NCI-H128 (cell line): Measurements from ENCODE around the gene VCPKMT.

Experiments
- DNase-seq: peaks from one replicate; lab custom pipeline; 2025; ENCODE audit not compliant: unreplicated experiment; lab: John Stamatoyannopoulos, UW

Gene VCPKMT

GRCh38 chr14:50067723-50068495 is 48.5 kb downstream of the VCPKMT start:
- no peak for DNase-seq

GRCh38 chr14:50065583-50065982 is 50.8 kb downstream of the VCPKMT start:
- DNase-seq, result no peak

- no peak for DNase-seq
These were observed 51.4 kb downstream of the VCPKMT start for GRCh38 chr14:50064993-50065392.

GRCh38 chr14:50063876-50064420 is 52.4 kb downstream of the VCPKMT start:
- no peak for DNase-seq

GRCh38 chr14:50062438-50063085 is 53.8 kb downstream of the VCPKMT start:
- DNase-seq, result no peak

GRCh38 chr14:50061664-50062437 is 54.5 kb downstream of the VCPKMT start:
- no peak for DNase-seq

GRCh38 chr14:50060871-50061663 is 55.3 kb downstream of the VCPKMT start:
- no peak for DNase-seq

GRCh38 chr14:50059763-50060616 is 56.4 kb downstream of the VCPKMT start:
- no peak for DNase-seq
